ENCODE data around the gene VWF.
A peak's percentile ranks its signal among the peaks of the same experiment; 100 is the strongest.

Gene VWF

DNA sequence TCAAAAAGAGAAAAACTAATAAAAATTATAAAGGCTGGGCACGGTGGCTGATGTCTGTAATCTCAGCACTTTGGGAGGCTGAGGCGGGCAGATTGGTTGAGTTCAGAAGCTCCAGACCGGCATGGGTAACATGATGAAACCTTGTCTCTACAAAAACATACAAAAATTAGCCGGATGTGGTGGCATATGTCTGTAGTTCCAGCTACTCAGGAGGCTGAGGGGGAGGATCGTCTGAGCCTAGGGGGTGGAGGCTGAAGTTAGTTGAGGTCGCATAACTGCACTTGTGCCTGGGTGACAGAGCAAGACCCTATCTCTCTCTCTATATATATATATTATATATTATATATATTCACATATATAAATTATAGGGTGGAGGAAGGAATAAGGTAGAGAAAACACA is 146.9 kb downstream of the VWF start:
- no peak for DNase-seq (ENCODE audit: low read depth)

DNA sequence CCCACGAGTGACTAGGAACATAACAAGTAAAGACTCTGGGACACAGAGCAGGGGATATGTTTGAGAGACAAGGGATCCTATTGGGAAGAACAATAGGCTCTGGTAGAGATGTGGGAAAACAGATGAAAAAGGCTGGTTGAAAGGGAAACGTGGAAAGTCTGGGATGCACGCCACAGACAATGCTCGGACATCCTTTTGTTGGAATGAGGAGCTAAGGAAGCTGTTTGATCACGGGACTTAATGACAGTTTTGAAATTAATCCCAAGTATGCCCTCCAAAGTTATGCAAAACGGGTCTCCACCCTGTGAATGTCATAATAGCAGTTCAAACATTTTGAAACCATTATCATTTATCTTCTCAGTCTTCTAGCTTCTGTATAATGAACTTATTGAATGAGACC is 147.8 kb downstream of the VWF start:
- no peak for DNase-seq (ENCODE audit: low read depth)

DNA sequence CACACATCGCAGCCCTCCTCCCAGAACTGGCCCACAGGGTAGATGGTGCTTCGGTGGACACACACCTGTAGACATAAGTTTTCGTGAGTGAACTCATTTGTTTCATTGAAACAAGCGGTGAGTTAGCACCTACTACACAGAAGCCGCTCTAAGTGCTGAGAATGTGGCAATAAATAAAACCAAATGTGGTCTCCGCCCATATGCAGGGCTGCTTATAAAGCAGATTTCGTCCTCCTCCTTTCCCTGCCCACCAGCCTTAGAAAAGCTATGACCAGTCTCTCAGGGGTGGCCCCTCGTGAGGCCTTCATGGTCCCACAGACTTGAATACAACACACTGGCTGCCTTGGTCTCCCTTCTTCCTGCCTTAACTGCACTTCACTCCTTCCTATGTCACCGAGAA is 148.3 kb downstream of the VWF start:
- DNase-seq (ENCODE audit: low read depth) = no peak

DNA sequence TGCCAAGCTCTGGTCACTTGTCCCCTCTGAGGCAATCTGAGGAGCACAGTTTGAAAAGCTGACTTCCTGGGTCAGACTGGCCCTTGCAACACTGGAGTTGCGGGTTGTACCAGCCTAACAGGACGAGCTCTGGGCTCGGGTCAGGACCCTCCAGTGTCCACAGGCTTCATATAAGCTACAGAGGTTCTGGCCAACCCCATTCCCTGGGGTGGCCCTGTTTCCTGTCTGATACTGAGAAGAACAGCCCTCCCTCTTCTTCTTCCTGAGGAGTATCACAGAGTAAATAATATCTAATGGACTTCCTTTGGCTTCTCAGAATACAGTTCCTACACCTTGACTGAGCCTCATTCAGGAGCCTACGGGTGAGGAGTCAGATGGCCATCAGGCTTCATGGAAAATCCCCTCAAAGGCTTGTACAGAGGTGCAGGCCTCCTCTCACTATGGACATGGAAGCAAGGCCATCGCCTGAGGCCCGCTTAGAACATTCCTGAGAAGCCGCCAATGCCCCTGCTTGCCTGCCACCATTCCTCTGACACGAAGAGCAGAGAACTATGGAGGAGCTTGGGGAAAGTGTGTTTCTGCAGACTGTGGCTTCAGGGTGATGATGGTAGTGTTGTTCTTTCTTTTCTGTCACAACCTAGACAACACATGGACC is 150.9 kb downstream of the VWF start:
- no peak for DNase-seq (ENCODE audit: low read depth)

DNA sequence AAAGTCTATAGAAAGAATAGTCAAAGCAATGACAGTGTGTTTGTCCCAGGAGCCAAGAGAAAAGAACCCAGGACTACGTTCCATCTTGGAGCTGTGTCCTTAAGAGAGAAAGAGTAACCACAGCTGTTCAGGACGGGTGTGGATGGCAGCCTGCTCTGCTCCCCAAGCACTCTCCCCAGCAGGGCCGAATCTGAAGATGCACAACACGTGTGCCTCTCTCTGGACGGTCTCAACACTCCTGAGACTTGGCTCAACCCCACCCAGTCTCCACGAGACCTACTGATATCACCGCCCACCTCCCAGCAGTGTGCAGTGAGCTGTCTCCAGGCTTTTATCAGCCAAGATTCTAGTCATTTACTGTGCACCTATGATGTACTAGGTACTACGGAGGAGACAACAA is 152.1 kb downstream of the VWF start:
- DNase-seq (ENCODE audit: low read depth) = no peak

DNA sequence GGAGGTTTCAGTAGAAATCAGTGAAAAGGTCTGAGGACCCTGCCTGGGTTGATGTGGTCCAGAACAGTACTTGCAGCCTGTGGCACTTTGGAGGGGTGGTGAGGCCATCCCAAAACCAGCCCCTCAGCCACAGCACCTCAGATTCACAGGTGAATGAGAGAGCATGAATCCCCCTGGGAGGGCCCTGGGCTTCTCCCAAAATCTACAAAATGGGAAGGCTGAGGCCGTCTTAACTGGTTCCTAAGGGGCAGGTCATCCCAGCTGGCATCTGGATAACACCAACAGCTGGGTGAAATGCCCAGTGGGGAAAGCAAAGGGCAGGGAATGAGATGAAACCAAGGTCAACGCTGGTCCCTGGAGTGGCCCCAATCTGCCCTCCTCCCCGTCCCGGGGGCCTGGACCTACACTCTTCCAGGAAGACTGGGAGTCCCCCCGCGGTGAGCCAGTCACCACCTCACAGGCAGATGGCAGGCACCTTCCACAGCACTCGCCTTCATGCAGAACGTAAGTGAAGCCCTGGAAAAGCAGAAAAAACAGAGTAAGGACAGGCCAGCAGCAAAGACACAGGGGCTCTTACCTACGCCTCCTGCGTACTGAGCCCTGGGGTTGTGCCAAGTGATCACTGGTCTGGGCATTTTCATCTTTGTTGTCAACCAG is 153.1 kb downstream of the VWF start:
- no peak for DNase-seq (ENCODE audit: low read depth)

DNA sequence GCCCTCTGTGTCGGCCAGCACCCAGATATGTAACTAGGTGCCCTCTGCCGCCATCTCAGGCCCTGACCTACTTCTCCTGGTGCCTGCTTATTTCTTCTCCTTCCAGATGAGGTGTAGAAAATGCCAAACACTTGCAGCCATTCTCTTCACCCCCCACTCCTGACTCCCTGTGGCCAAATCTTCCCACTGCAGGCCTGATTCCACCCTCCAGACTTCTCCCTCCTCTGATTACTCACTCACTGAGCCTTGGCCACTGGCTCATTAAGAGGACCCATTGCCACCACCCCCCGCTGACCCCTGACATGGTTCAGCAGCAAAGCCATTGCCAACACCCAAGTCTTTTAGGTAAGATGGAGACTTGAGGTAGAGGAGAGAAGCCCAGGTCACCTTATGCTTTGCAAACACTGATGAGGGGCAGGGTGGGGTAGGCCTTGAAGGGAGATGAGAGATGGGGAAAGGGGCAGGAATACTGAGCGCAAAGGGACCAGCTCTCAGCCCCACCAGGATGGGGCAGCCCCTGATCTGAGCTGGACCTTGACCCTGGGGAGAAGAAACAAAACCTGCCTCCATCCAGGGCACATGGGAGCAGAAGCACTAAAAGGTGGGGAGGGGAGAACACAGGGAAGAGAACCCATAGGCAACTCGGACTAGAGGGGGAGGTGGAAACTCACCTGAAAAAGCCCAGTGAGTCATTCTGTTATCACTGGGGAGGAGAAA is 154.3 kb downstream of the VWF start:
- DNase-seq (ENCODE audit: low read depth) = peak; percentile 23

DNA sequence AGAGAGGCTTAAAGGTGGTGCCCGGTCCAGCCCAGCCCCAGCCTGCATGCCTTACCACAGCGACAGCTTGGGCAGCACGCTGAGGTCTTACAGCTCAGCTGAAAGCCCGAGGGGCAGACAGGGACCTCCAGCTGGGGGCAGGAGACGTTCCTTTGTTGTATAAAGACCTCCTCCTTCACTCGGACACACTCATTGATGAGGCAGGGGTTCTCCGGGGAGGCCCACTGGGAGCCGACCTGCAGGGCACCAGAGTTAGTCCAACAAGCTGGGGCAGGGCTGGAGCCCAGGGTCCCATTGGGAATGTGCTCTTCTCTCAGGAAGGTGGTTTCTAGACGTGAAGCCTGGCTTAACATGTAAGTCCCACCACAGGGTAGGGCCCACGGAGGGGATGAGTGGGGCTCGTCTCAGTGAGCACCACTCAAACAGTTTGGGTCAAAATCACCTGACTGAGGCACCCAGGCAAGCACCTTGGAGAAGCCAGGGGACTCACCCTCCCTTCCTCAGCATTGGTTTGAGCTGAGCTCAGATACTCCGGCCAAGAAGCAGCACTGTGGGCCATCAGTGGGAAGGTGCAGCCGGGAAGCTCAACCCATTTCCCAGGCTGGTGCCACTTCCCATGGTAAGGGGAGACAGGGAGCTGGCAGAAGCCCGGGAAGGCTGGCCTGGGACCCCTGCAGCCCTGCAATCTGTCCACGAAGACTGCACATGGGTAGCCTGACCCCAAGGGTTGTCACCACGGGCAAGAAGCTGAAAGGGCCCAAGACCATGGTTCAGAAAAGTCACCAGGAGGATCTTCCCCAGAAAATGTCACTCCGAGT is 155.1 kb downstream of the VWF start:
- no peak for DNase-seq (ENCODE audit: low read depth)

DNA sequence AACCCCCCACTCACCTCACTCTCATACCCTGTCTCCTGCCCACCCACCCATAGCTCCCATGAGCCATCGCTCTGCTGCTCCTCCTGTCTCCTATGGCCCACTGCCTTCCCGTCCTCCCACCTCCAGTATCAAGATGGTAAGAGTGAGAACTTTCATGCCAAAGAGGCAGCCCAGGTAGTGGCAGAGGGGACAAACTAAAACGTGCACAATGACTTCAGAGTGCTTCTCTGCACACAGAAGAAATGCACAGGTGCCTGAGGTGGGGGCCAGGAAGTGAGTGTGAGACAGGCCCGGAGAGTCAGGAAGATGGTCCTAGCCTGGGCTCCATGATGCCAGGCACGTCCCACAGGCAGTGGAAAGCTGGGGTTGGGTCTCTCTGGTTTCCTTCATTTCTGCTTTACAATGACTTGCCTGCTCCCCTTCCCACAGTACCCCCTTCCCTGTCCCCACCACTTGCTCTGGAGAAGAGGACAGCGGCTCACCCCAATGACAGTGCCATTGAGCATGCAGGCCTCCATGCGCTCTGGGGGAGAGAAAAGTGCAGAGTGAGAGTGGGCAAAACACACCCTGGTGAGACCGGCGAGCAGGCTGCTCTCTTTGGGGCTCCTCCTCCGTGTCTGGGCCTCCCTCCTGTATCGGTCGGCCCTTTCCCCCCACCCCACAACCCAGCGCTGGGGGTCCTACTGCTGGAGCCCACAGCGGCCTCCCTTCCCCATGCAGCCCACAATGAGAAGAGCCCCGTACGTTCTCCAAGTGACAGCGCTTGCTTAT is 156.6 kb downstream of the VWF start:
- DNase-seq (ENCODE audit: low read depth) = no peak

DNA sequence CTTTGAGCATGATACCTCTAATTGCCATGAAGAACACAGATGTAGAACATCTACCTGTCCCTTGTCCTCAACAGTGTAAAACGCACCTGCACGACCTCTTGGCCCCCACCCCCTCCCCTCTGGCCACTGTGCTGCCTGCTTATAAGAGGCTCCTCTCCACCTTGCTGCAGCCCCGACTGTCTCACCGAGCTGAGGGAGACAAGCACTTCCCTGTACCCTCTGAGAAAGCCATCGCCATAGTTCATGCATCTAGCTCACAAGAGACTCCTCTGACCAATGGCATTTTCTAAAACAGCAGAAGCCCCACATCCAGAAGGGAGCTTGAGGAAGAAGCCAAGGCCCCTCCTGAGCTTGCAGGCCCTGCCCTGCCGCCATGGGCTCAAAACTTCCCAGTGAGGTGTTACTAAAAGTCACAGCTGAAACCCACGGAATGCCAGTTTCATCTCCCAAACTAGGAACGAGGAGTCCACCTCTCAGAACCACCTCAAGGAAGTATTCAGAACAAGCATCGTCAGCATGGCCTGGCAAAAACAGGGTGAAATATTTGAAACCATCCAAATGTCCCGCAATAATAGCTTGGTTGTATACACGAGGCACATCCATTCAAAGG is 157.9 kb downstream of the VWF start:
- DNase-seq (ENCODE audit: low read depth) = no peak

DNA sequence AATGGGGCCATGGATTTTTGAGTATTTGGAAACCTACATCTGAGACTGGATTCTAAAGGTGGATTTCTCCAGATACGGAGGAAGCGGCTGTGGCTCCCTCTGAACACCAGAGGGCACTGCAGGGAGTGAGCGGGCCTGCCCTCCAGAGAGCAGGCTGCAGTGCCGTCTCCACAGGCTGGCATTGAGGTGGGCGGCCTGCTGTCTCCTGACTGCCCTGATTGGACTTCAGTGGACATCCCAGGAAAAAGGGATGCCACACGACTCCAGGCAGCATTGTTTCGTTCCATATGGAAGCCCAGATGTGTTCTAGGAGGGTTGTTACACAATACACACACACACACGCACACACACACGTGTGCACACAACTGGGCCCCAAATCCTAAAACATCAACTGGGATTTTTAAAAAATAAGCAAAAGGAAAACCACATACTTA is 158.5 kb downstream of the VWF start:
- peak; percentile 66 for DNase-seq (ENCODE audit: low read depth)

DNA sequence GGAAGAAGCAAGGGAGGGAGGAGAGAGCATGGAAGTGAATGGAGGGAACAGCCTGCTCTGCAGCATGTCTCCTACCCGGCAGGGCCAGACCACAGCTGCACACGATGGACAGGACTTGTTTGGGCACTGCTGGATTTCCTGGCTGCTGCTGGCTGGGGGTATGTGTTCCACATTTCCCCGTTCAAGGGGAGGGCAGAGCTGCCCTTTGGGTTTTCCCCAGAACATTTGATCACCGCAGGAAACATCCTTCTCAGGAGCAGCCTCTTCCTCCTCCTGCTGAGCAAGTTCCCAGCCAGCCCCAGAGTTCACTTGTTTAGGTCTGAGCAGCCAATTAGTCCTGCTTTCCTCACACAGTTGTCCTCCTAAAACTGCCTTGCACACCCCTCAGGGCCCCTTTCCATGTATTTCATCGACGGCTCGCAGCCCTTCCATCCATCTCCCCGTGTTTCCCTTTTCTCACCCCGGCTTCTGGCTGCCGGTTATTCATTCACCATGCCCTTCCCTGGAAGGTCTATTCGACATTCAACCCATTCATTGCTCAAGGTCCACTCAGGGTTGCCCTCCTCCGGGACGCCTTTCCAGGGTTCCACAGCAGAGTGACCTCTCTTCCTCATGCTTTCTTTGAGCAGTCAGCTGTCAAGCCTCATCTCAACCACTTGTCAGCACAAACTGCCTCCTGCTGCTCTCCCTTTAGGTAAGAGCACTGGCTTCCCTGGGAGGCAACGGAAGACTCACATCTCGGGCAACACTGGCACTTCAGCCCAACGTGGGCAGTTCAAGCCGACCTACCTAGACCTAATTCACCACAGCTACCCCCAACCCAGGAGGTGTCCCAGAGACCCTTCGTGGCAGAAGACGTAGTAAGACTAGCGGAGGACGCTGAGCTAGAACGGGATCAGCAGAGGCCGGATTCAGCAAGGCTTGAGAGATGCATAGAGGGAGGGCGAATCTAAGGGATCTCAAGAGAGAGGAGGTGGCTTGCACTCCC is 159.3 kb downstream of the VWF start:
- DNase-seq (ENCODE audit: low read depth) = no peak

DNA sequence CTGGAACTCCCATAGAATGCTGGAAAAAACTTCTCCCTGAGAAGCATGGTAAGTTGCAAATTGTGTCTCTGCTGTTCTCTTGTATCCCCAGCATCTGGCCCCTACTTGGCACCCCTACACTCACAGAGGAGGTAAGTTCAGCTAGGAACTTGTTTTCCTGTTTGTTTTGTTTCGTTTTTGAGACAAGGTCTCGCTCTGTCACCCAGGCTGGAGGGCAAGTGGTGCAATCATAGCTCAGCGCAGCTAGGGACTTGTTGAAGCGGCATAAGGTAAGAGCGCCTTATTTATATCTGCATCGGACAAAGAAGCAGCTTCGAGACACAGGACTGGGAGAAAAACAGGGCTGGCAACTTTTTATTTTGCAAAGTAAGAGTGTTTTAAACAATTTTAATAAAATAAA is 161.0 kb downstream of the VWF start:
- DNase-seq (ENCODE audit: low read depth) = no peak

DNA sequence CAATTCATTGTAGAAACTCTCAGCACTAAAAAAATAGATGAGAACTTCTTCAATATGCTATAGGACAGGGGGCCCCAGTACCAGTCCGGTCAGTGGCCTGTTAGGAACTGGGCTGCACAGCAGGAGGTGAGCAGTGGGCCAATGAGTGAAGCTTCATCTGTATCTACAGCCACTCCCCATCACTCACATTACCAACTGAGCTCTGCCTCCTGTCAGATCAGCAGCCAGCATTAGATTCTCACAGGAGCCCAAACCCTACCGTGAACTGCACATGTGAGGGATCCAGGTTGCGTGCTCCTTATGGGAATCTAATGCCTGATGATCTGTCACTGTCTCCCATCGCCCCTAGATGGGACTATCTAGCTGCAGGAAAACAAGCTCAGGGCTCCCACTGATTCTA is 163.7 kb downstream of the VWF start:
- DNase-seq (ENCODE audit: low read depth) = no peak

DNA sequence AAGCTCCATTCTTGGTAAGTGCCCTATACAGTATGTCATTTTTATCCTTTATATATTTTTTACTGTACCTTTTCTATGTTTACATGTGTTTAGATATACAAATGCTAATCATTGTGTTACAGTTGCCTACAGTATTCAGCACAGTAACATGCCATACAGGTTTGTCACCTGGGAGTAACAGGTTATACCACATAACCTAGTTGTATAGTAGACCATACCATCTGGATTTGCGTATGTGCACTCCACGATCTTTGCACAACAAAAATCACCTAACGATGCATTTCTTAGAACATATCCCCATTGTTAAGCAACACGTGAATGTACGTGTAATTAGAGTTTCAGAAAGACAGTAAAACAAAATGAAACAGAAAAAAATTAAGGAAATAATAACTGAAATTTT is 167.5 kb downstream of the VWF start:
- no peak for DNase-seq (ENCODE audit: low read depth)

DNA sequence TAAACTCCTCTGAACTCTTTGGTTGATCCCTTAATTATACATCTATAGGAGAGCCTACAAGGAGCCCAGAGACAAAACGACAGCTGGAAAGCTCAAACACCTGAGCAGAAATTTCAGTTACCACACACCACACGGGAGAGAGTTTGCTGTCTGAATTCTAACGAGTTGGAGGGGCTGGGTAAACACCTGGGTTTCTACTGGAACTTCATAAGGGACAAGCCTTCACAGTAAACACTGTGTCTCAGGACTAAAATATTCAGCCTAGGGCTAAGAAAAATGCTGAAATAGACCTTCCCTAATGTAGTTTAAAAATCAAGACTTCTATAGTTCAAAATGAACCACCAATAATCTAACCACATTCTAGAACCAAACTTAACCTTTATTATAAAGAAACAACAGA is 169.8 kb downstream of the VWF start:
- DNase-seq (ENCODE audit: low read depth) = no peak

DNA sequence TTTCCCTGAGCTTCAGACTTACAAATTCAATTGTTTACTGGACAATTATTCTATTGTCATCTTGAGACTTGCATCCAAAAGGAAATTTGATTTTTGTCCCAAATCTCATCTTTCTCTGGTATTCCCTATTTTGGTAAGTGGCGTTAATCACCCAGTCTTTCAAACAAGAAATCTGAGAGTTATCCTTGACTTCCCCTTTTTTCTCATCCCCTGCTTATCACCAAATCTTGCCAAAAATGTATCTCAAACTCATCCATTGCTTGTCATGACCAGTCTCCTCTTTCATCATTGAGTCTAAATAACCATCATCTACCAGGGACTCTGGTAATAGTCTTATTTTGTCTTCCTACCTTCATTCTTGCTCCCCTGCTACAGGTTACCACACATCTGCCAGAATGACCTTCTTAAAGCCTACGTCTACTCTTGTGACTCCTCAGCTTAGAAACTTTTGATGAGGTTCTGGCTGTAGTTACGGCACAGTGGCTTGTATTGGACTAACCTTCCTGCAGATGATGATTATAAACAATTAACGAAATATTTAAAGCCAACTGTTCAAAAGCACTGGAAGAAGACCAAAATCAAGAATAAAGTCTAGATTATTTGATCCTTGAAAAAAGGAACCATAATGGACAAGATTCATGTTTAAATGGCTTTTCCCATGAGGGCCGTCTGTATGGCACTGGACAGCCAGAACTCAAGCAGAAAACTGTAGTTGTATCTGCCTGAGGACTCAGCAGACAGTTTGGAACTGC is 170.5 kb downstream of the VWF start:
- DNase-seq (ENCODE audit: low read depth) = no peak

DNA sequence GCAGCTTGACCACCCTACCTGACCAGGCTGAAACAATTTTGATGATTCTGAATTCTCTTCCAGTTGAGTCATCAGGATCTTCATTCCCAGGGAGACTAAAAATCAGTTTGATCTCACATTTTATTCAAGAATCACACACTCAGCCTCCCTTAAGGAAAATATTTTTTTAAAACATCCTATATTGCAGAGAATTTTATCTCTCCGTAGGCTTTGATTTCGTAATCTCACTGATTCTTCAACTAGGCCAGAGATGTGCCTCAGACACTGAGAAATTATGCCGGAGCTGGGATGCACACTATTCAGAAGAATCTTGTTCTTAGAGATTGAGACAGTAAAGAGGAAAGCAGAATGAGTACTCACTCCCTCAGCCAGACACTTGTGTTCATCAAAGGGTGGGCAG is 172.4 kb downstream of the VWF start:
- no peak for DNase-seq (ENCODE audit: low read depth)

DNA sequence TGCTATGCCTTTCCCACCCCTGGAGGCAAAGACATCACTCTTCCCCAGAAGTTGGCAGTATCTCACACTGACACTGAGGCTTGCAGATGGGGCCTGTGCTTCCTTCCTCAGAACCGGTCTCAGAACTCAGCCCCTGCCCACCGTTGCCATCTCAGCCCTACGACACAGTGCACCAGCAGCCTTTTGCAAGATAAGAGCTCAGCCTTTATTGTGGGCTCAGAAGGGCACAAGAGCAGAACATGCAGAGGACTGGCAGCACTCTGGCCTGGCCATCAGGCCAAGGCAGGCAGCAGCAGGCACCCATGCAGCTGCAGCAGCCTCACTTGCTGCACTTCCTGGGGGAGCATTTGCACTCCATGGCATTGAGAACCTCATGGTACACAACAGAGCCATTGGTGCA is 175.8 kb downstream of the VWF start:
- no peak for DNase-seq (ENCODE audit: low read depth)

All from ELR (cell line).